ENCODE measurements around the gene FGF9. TPM values are rescaled to one million over a fixed set of nuclear protein-coding genes. Genes with fewer than 3 reads are reported as not detected.

Gene FGF9
- total RNA-seq, 1 donor from 2014 or later = 0.25 TPM

- H3K27me3 ChIP-seq = no peaks in the 10 kb centered on the region
- no peak overlapping the region for H3K4me3 ChIP-seq
- H3K4me1 ChIP-seq = no peaks in the 10 kb centered on the region
- no peaks in the 10 kb centered on the region for H3K36me3 ChIP-seq
- H3K27ac ChIP-seq = no peak overlapping the region
- intact Hi-C loops (cut with DNase I) = no loop called here
- H3K9me3 ChIP-seq = no peaks in the 10 kb centered on the region
- TF ChIP-seq, protein P1, sequence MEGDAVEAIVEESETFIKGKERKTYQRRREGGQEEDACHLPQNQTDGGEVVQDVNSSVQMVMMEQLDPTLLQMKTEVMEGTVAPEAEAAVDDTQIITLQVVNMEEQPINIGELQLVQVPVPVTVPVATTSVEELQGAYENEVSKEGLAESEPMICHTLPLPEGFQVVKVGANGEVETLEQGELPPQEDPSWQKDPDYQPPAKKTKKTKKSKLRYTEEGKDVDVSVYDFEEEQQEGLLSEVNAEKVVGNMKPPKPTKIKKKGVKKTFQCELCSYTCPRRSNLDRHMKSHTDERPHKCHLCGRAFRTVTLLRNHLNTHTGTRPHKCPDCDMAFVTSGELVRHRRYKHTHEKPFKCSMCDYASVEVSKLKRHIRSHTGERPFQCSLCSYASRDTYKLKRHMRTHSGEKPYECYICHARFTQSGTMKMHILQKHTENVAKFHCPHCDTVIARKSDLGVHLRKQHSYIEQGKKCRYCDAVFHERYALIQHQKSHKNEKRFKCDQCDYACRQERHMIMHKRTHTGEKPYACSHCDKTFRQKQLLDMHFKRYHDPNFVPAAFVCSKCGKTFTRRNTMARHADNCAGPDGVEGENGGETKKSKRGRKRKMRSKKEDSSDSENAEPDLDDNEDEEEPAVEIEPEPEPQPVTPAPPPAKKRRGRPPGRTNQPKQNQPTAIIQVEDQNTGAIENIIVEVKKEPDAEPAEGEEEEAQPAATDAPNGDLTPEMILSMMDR (IDR thresholded peaks at IDR 0.05) = no peak
- no peak for TF ChIP-seq POLR2A (IDR thresholded peaks at IDR 0.05)
- no peak for TF ChIP-seq POLR2AphosphoS5 (IDR thresholded peaks at IDR 0.05; ENCODE audit: insufficient read depth in 1 of 2, low read depth in 1 of 2)
- no peak for DNase-seq (ENCODE audit: extremely low spot score in 2 of 2)
Observed at GRCh38 chr13:21749410-21749809, 78.5 kb downstream of the FGF9 start.

- no peaks in the 10 kb centered on the region for H3K36me3 ChIP-seq
- no peak overlapping the region for H3K4me3 ChIP-seq
- no peaks in the 10 kb centered on the region for H3K4me1 ChIP-seq
- no peak for DNase-seq (ENCODE audit: extremely low spot score in 2 of 2)
- H3K27ac ChIP-seq = no peak overlapping the region
- H3K9me3 ChIP-seq = no peaks in the 10 kb centered on the region
- H3K27me3 ChIP-seq = no peaks in the 10 kb centered on the region
- TF ChIP-seq POLR2A (IDR thresholded peaks at IDR 0.05) (no peak), POLR2AphosphoS5 (IDR thresholded peaks at IDR 0.05; ENCODE audit: insufficient read depth in 1 of 2, low read depth in 1 of 2) (no peak)
- TF ChIP-seq, protein P1 (IDR thresholded peaks at IDR 0.05) = no peak
- intact Hi-C loops (cut with DNase I) = no loop called here
Observed at GRCh38 chr13:21752501-21752900, 81.6 kb downstream of the FGF9 start.

- H3K4me3 ChIP-seq = no peak overlapping the region
- no peaks in the 10 kb centered on the region for H3K9me3 ChIP-seq
- no peaks in the 10 kb centered on the region for H3K27me3 ChIP-seq
- no peaks in the 10 kb centered on the region for H3K36me3 ChIP-seq
- intact Hi-C loops (cut with DNase I) = no loop called here
- TF ChIP-seq POLR2AphosphoS5 (IDR thresholded peaks at IDR 0.05; ENCODE audit: insufficient read depth in 1 of 2, low read depth in 1 of 2) (no peak), POLR2A (IDR thresholded peaks at IDR 0.05) (no peak)
- TF ChIP-seq, protein P1 (IDR thresholded peaks at IDR 0.05) = no peak
- DNase-seq (ENCODE audit: extremely low spot score in 2 of 2) = no peak
- no peak overlapping the region for H3K27ac ChIP-seq
- H3K4me1 ChIP-seq = no peaks in the 10 kb centered on the region
Observed at GRCh38 chr13:21753117-21753729, 82.3 kb downstream of the FGF9 start.

Other genes starting within 250 kb of the FGF9 start
- gene ZDHHC20, start 211.8 kb upstream of the FGF9 start, total RNA-seq = 54.8 TPM
- 61.9 TPM for gene MICU2, start 66.9 kb upstream of the FGF9 start, total RNA-seq

All from vagina (tissue), 2 donors.